Spleen (tissue), 11 donors: ENCODE measurements around the gene GSTA2. TPM values are rescaled to one million over a fixed set of nuclear protein-coding genes. Genes with fewer than 3 reads are reported as not detected.
"Not testable (repeated sequence)": the region's sequence is repeated elsewhere in the genome, so short reads cannot be mapped to it uniquely, and the experiment has no call there.

ENCODE experiments used
- DNase-seq: peaks from one replicate; pipeline ENCODE4 v3.0.0-alpha.2; 2020
- H3K27ac ChIP-seq, 8 donors: fragments of 200-600 bp; sonication (generic) in 7 of 8; 1 replicate in 4 of 8; 2 replicates in 4 of 8; pipeline versions ENCODE4 v1.5.0 to v1.8.0; 2016 to 2021; ENCODE audit warnings: inconsistent platforms in 4 of 8, mild to moderate bottlenecking in 4 of 8, moderate library complexity in 1 of 8
- H3K27me3 ChIP-seq, 7 donors: fragments of 200-600 bp; sonication (generic) in 6 of 7; replicated peaks in 1 of 7; 1 replicate in 4 of 7; 2 replicates in 3 of 7; pipeline versions ENCODE4 v1.5.0 to v1.8.0; 2016 to 2021; ENCODE audit warnings: inconsistent platforms in 3 of 7, mild to moderate bottlenecking in 1 of 7
- H3K36me3 ChIP-seq, 6 donors: fragments of 200-600 bp; sonication (generic) in 5 of 6; 1 replicate in 4 of 6; 2 replicates in 2 of 6; pipeline versions ENCODE4 v1.5.0 to v1.8.0; 2016 to 2021; ENCODE audit warnings: inconsistent platforms in 2 of 6
- H3K4me1 ChIP-seq, 6 donors: fragments of 200-600 bp; sonication (generic) in 5 of 6; 1 replicate in 3 of 6; 2 replicates in 3 of 6; pipeline versions ENCODE4 v1.5.0 to v1.8.0; 2016 to 2021; ENCODE audit warnings: inconsistent platforms in 3 of 6
- H3K4me3 ChIP-seq, 8 donors: fragments of 200-600 bp; sonication (generic) in 7 of 8; 1 replicate in 4 of 8; 2 replicates in 4 of 8; pipeline versions ENCODE4 v1.5.0 to v1.8.0; 2016 to 2021; ENCODE audit warnings: inconsistent platforms in 4 of 8, mild to moderate bottlenecking in 4 of 8, moderate library complexity in 2 of 8
- H3K9me3 ChIP-seq, 8 donors: fragments of 200-600 bp; sonication (generic) in 7 of 8; 1 replicate in 4 of 8; 2 replicates in 4 of 8; pipeline versions ENCODE4 v1.5.0 to v1.8.0; 2016 to 2021; ENCODE audit warnings: inconsistent platforms in 4 of 8
- CTCF ChIP-seq, 11 experiments: fragments of 200-600 bp in 7 of 11; fragments of 450-650 bp in 4 of 11; sonication (generic) in 4 of 11; IDR thresholded peaks in 8 of 11; conservative IDR thresholded peaks in 3 of 11; 1 replicate in 7 of 11; 2 replicates in 4 of 11; pipeline versions ENCODE4 v1.4.0 to v1.8.0; 2016 to 2021; ENCODE audit warnings: antibody characterized with exemption in 11 of 11, inconsistent platforms in 4 of 11, mild to moderate bottlenecking in 1 of 11
- POLR2A ChIP-seq, 3 donors: fragments of 450-650 bp; IDR thresholded peaks; one replicate each; pipeline ENCODE4 v1.5.1; 2017; ENCODE audit warnings: antibody characterized with exemption in 3 of 3, mild to moderate bottlenecking in 1 of 3
- POLR2AphosphoS5 ChIP-seq, 3 donors: sonication (generic); formaldehyde crosslinking; IDR thresholded peaks; one replicate each; pipeline ENCODE4 v1.5.1; 2017; ENCODE audit warnings: antibody characterized with exemption in 3 of 3
- WGBS, 5 donors: extraction: QIAGEN DNeasy Blood & Tissue Kit in 3 of 5; methylation state at CpG; one replicate each; pipeline versions ENCODE4 v1.1.5 to v1.1.7; 2013 to 2018; 5-methylcytosine and 5-hydroxymethylcytosine counted together
- intact Hi-C: fragments of 100-400 bp; cut with DNase I; formaldehyde crosslinking; loops from one replicate; pipeline ENCODE4 v1.15.0; 2023; ENCODE audit warnings: low total_unique reads
- polyA plus RNA-seq, 3 donors: library from polyadenylated mRNA; stranded (reverse); fragments of 200-250 nt; gene quantifications; one replicate each; pipeline ENCODE4 v1.2.1, GENCODE V29; 2013
- total RNA-seq, 7 donors: library from RNA; depleted of rRNA in 3 of 7; stranded (reverse); fragments of >200 nt in 3 of 7; fragmentation: NEBNext Ultra II Directional in 4 of 7; extraction: Animal tissue kit (Norgen Biotek cat#: 25700) in 4 of 7; gene quantifications; one replicate each; pipeline versions ENCODE4 v1.1.0 to v1.2.1, GENCODE V29; 2016 to 2021
- donor health status: healthy with polysubstance abuse.
- donor health status: DM: no; HTN: no; CAD: no; lungs with moderate emphysema.
- donor health status: DM: no; HTN: no; CAD: no.
- donor health status: Bipolar disorder and iron deficiency.
- donor health status: healthy.
- donor health status: DM: no; HTN: no; CAD: no.
- donor health status: DM: yes; HTN: yes; CAD: no.

The GSTA2 gene
- total and polyA plus RNA-seq, 10 donors: not detected

- no peaks in the 10 kb centered on the region for H3K4me1 ChIP-seq
- DNase-seq: no peak
- no peaks in the 10 kb centered on the region for H3K36me3 ChIP-seq
- TF ChIP-seq POLR2AphosphoS5 (IDR thresholded peaks at IDR 0.05): no peak
- no peak for TF ChIP-seq CTCF (IDR thresholded peaks at IDR 0.05 in 8 of 11, conservative IDR thresholded peaks at IDR 0.05 in 3 of 11)
- TF ChIP-seq POLR2A (IDR thresholded peaks at IDR 0.05): no peak
- WGBS, 5 donors: 92 to 97% (median 96%) methylated on average over 3 of the region's 3 CpGs
- H3K27ac ChIP-seq: no peak overlapping the region
- H3K27me3 ChIP-seq: peaks cover 0 to 6% (median 0%) of the 10 kb centered on the region in 7 donors
- intact Hi-C loops: no loop called here
- no peak overlapping the region for H3K4me3 ChIP-seq
- peaks cover 0 to 17% (median 14%) of the 10 kb centered on the region in 8 donors for H3K9me3 ChIP-seq
These were observed 57.3 kb downstream of the GSTA2 start for GRCh38 chr6:52706001-52706400.

GRCh38 chr6:52704781-52705502, 58.3 kb downstream of the GSTA2 start:
- WGBS, 5 donors: 84 to 94% (median 91%) methylated on average over 6 of the region's 6 CpGs

GRCh38 chr6:52704060-52704459, 59.2 kb downstream of the GSTA2 start:
- intact Hi-C loops: no loop called here
- Histone ChIP-seq H3K27me3 (peaks cover 0 to 6% (median 0%) of the 10 kb centered on the region in 7 donors), H3K9me3 (peaks cover 0 to 17% (median 14%) of the 10 kb centered on the region in 8 donors), H3K36me3 (no peaks in the 10 kb centered on the region), H3K4me1 (no peaks in the 10 kb centered on the region), H3K4me3 (no peak overlapping the region), H3K27ac (no peak overlapping the region)
- TF ChIP-seq POLR2A (IDR thresholded peaks at IDR 0.05): no peak
- TF ChIP-seq POLR2AphosphoS5 (IDR thresholded peaks at IDR 0.05): no peak
- no peak for TF ChIP-seq CTCF (IDR thresholded peaks at IDR 0.05 in 8 of 11, conservative IDR thresholded peaks at IDR 0.05 in 3 of 11)
- no peak for DNase-seq

More at GRCh38 chr6:52704781-52705502, 58.3 kb downstream of the GSTA2 start:
- H3K27me3 ChIP-seq, H3K4me1 ChIP-seq, H3K27ac ChIP-seq, DNase-seq, H3K4me3 ChIP-seq, intact Hi-C loops, H3K36me3 ChIP-seq: not testable (repeated sequence)
- peaks cover 0 to 17% (median 14%) of the 10 kb centered on the region in 8 donors for H3K9me3 ChIP-seq

Other genes with a start within 250 kb of the GSTA2 start
- 10 to 100 TPM; 26.7 to 47.7 (median 40.1) TPM for gene TRAM2, start 186.4 kb downstream of the GSTA2 start, total RNA-seq
- 1 to 10 TPM; 1.8 to 4.8 (median 2.2) TPM for gene TRAM2, start 186.4 kb downstream of the GSTA2 start, polyA plus RNA-seq
- gene TMEM14A, start 92.4 kb downstream of the GSTA2 start, total RNA-seq: 10 to 100 TPM in 4 of 7 donors, 1 to 10 TPM in 3; 7.5 to 16.0 (median 11.0) TPM
- 10 to 100 TPM; 15.0 to 20.3 (median 16.6) TPM for gene TMEM14A, start 92.4 kb downstream of the GSTA2 start, polyA plus RNA-seq
- gene GSTA1, start 40.3 kb upstream of the GSTA2 start, total RNA-seq: not detected
- under 1 TPM in 2 of 3 donors, not detected in 1; 0.10 to 0.12 TPM for gene GSTA1, start 40.3 kb upstream of the GSTA2 start, polyA plus RNA-seq
- not detected for gene GSTA5, start 77.3 kb upstream of the GSTA2 start, total RNA-seq
- not detected for gene GSTA5, start 77.3 kb upstream of the GSTA2 start, polyA plus RNA-seq
- gene GSTA3, start 146.2 kb upstream of the GSTA2 start, total RNA-seq: not detected
- not detected for gene GSTA3, start 146.2 kb upstream of the GSTA2 start, polyA plus RNA-seq
- 10 to 100 TPM in 6 of 7 donors, 1 to 10 TPM in 1; 8.5 to 23.3 (median 14.8) TPM for gene GSTA4, start 231.8 kb upstream of the GSTA2 start, total RNA-seq
- 10 to 100 TPM; 13.0 to 19.4 (median 15.2) TPM for gene GSTA4, start 231.8 kb upstream of the GSTA2 start, polyA plus RNA-seq